A673 (cell line): ENCODE results near the gene DPP10.

Source experiments
- EZH2 ChIP-seq: fragments of 200-600 bp; sonication (generic); IDR thresholded peaks from 2 replicates; pipeline ENCODE4 v1.6.1; 2017; ENCODE audit warnings: borderline replicate concordance, low read depth, mild to moderate bottlenecking, mixed read lengths, antibody characterized with exemption, low read length; ENCODE audit not compliant: poor library complexity, severe bottlenecking
- TF ChIP-seq, protein P1 (sequence below): fragments of 300-800, 200-600 bp; sonication (generic); conservative IDR thresholded peaks from 2 replicates; pipeline ENCODE4 v1.5.1; 2017; ENCODE audit warnings: low read depth, mild to moderate bottlenecking, antibody characterized with exemption, low read length, moderate library complexity, mixed read lengths

DNA sequence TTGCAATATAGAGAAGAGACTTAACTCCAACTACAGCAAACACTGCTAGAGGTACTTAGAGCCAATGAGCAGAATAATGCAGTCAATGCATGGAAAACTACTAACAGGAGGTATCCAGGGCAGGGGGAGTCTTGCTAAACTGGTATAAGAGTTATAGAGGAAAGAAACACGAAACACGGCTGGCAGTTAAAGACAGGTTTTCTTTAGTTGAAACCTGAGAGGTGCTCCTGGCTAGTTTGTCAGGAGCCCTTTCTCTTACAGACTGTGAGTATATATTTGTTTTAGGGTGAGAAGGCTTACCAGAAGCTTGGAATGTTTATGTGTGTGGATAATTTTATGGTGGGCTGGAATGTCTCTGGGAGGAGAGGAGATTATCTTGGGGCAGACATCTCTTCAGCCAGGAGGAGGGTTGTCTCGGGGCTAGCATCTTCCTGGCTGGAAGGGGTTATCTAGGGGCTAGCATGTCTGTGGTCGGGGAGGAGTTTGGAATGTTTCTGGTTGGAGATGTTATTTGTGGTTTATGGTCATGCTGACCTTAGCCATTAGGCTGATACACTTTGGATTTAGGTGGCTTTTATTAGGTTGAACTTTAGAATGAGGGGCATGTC is 1048.8 kb downstream of the DPP10 start:
- TF ChIP-seq, protein P1, sequence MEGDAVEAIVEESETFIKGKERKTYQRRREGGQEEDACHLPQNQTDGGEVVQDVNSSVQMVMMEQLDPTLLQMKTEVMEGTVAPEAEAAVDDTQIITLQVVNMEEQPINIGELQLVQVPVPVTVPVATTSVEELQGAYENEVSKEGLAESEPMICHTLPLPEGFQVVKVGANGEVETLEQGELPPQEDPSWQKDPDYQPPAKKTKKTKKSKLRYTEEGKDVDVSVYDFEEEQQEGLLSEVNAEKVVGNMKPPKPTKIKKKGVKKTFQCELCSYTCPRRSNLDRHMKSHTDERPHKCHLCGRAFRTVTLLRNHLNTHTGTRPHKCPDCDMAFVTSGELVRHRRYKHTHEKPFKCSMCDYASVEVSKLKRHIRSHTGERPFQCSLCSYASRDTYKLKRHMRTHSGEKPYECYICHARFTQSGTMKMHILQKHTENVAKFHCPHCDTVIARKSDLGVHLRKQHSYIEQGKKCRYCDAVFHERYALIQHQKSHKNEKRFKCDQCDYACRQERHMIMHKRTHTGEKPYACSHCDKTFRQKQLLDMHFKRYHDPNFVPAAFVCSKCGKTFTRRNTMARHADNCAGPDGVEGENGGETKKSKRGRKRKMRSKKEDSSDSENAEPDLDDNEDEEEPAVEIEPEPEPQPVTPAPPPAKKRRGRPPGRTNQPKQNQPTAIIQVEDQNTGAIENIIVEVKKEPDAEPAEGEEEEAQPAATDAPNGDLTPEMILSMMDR = no peak
- TF ChIP-seq EZH2 = no peak
